ENCODE data around the gene PTPRD. TPM values are rescaled to one million over a fixed set of nuclear protein-coding genes. Genes with fewer than 3 reads are reported as not detected.
"Not testable (repeated sequence)": the region's sequence is repeated elsewhere in the genome, so short reads cannot be mapped to it uniquely, and the experiment has no call there.

Gene PTPRD
- total RNA-seq, 1 experiment from 2014 or later, result 0.02 TPM

DNA sequence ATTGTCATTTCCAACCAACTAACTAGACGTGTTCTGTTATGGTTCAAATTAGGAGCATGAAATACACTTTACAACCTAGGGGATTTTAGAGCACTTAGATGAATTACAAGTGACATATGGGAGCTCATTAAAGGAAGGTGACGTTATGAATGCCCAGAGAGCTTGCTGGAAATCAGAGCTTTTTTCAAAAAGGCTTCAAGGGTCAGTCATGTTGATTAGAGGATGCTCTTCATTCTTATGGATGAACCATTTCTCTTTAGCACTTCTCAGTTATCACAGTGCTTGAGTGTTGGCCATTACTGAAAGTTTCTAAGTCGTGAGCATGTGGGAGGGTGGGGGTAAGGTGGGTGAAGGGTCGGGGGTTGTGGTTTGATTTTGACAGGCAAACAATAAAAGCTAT, 1567.7 kb downstream of the PTPRD start:
- no TSS peak for BruUV-seq (replicated peaks)
- no peaks in the 10 kb centered on the region for H3K79me2 ChIP-seq (ENCODE audit: insufficient read depth, low read length)
- H2AFZ ChIP-seq (ENCODE audit: low read depth, low read length, poor library complexity, severe bottlenecking), result no peak overlapping the region
- intact Hi-C loops (cut with micrococcal nuclease), result no loop called here
- no peaks in the 10 kb centered on the region for H3K36me3 ChIP-seq (ENCODE audit: control insufficient read depth in 1 of 2, insufficient read depth in 2 of 2, low read length in 2 of 2)
- ATAC-seq (no peak), DNase-seq (ENCODE audit: low read depth, low spot score) (no peak)
- no peak overlapping the region for H3K4me2 ChIP-seq (ENCODE audit: low read length)
- POLR2A ChIA-PET, result no interaction called here
- RAD21 ChIA-PET (ENCODE audit: low non-redundant PET in 1 of 2, low total read pairs in 2 of 2, uncharacterized antibody in 2 of 2, unreplicated experiment in 2 of 2), result no interaction called here
- H3K4me1 ChIP-seq (ENCODE audit: control insufficient read depth in 1 of 2, insufficient read depth in 2 of 2, low read length in 2 of 2), result no peaks in the 10 kb centered on the region
- H3K9ac ChIP-seq (ENCODE audit: low read length), result no peak overlapping the region
- H3K27me3 ChIP-seq (ENCODE audit: insufficient read depth, low read length), result no peaks in the 10 kb centered on the region
- H3K4me3 ChIP-seq (replicated peaks in 1 of 2; ENCODE audit: low read depth in 1 of 2, low read length in 2 of 2), result no peak overlapping the region
- peaks cover 0 to 15% of the 10 kb centered on the region in 2 experiments; a peak in 2 of 4 replicates for H3K9me3 ChIP-seq (ENCODE audit: control insufficient read depth in 1 of 2, insufficient read depth in 1 of 2, low read depth in 1 of 2, low read length in 2 of 2)
- TF ChIP-seq FOSL1 (IDR thresholded peaks at IDR 0.05; ENCODE audit: low read depth) (no peak), JUND (IDR thresholded peaks at IDR 0.05) (no peak), POLR2A (IDR thresholded peaks at IDR 0.05; ENCODE audit: borderline replicate concordance, extremely low read depth, insufficient read depth, insufficient read length) (no peak), ZFX (IDR thresholded peaks at IDR 0.05) (no peak), POLR2AphosphoS5 (IDR thresholded peaks at IDR 0.05; ENCODE audit: low read depth, low read length) (no peak), ATF3 (IDR thresholded peaks at IDR 0.05) (no peak), RAD21 (IDR thresholded peaks at IDR 0.05; ENCODE audit: low read depth) (no peak), EZH2 (IDR thresholded peaks at IDR 0.05) (no peak), CBX3 (IDR thresholded peaks at IDR 0.05; ENCODE audit: low read depth) (no peak), SRF (IDR thresholded peaks at IDR 0.05; ENCODE audit: low read depth) (no peak), CEBPB (IDR thresholded peaks at IDR 0.05; ENCODE audit: low read depth) (no peak), ZNF274 (IDR thresholded peaks at IDR 0.05; ENCODE audit: low read depth, low read length) (no peak)
- TF ChIP-seq, protein P1, sequence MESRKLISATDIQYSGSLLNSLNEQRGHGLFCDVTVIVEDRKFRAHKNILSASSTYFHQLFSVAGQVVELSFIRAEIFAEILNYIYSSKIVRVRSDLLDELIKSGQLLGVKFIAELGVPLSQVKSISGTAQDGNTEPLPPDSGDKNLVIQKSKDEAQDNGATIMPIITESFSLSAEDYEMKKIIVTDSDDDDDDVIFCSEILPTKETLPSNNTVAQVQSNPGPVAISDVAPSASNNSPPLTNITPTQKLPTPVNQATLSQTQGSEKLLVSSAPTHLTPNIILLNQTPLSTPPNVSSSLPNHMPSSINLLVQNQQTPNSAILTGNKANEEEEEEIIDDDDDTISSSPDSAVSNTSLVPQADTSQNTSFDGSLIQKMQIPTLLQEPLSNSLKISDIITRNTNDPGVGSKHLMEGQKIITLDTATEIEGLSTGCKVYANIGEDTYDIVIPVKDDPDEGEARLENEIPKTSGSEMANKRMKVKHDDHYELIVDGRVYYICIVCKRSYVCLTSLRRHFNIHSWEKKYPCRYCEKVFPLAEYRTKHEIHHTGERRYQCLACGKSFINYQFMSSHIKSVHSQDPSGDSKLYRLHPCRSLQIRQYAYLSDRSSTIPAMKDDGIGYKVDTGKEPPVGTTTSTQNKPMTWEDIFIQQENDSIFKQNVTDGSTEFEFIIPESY (IDR thresholded peaks at IDR 0.05; ENCODE audit: extremely low read depth, insufficient replicate concordance, low read length), result no peak
- no peak overlapping the region for H3K27ac ChIP-seq (ENCODE audit: low read depth, low read length)
- H3K9me2 ChIP-seq (ENCODE audit: insufficient read depth), result no peaks in the 10 kb centered on the region
- no peaks in the 10 kb centered on the region for H4K20me1 ChIP-seq (ENCODE audit: insufficient read depth)
- CTCF ChIA-PET, result no interaction called here

- POLR2A ChIA-PET; DNase-seq (ENCODE audit: low read depth, low spot score); BruUV-seq (replicated peaks); RAD21 ChIA-PET (ENCODE audit: low non-redundant PET in 1 of 2, low total read pairs in 2 of 2, uncharacterized antibody in 2 of 2, unreplicated experiment in 2 of 2); intact Hi-C loops (cut with micrococcal nuclease); H3K27ac ChIP-seq (ENCODE audit: low read depth, low read length); H3K4me1 ChIP-seq (ENCODE audit: control insufficient read depth in 1 of 2, insufficient read depth in 2 of 2, low read length in 2 of 2); ATAC-seq; H2AFZ ChIP-seq (ENCODE audit: low read depth, low read length, poor library complexity, severe bottlenecking); CTCF ChIA-PET; H3K79me2 ChIP-seq (ENCODE audit: insufficient read depth, low read length); H3K27me3 ChIP-seq (ENCODE audit: insufficient read depth, low read length); H3K4me3 ChIP-seq (replicated peaks in 1 of 2; ENCODE audit: low read depth in 1 of 2, low read length in 2 of 2); H3K9ac ChIP-seq (ENCODE audit: low read length); H3K9me2 ChIP-seq (ENCODE audit: insufficient read depth); H3K36me3 ChIP-seq (ENCODE audit: control insufficient read depth in 1 of 2, insufficient read depth in 2 of 2, low read length in 2 of 2); H4K20me1 ChIP-seq (ENCODE audit: insufficient read depth); H3K4me2 ChIP-seq (ENCODE audit: low read length): not testable (repeated sequence)
- peaks cover 4 to 16% of the 10 kb centered on the region in 2 experiments; a peak in 2 of 4 replicates for H3K9me3 ChIP-seq (ENCODE audit: control insufficient read depth in 1 of 2, insufficient read depth in 1 of 2, low read depth in 1 of 2, low read length in 2 of 2)
Observed at GRCh38 chr9:9043788-9044187, 1569.0 kb downstream of the PTPRD start.
